ENCODE results near the gene COL4A2.

Gene COL4A2

DNA sequence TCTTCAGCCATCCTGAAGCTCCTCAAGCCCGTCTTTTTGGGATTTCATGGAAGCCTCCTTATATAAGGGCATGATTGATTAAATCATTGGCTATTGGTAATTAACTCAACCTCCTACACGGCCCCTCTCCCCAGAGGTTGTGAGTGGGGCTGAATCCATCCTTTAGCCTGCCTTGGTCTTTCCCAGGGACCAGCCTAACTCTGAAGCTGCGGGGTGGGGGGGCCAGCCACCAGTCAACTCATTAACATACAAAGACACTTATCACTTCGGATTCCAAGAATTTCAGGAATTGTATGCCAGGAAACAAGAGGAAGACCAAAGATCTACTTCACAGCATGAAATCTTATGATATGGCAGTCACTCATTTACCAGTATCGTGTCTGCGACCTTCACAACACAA is 10.1 kb upstream of the COL4A2 start:
- TF ChIP-seq, protein P1, sequence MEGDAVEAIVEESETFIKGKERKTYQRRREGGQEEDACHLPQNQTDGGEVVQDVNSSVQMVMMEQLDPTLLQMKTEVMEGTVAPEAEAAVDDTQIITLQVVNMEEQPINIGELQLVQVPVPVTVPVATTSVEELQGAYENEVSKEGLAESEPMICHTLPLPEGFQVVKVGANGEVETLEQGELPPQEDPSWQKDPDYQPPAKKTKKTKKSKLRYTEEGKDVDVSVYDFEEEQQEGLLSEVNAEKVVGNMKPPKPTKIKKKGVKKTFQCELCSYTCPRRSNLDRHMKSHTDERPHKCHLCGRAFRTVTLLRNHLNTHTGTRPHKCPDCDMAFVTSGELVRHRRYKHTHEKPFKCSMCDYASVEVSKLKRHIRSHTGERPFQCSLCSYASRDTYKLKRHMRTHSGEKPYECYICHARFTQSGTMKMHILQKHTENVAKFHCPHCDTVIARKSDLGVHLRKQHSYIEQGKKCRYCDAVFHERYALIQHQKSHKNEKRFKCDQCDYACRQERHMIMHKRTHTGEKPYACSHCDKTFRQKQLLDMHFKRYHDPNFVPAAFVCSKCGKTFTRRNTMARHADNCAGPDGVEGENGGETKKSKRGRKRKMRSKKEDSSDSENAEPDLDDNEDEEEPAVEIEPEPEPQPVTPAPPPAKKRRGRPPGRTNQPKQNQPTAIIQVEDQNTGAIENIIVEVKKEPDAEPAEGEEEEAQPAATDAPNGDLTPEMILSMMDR (IDR thresholded peaks at IDR 0.05; ENCODE audit: insufficient read depth, low read depth, low read length, missing control alignments): no peak
- no peak for DNase-seq (ENCODE audit: low read depth)

DNA sequence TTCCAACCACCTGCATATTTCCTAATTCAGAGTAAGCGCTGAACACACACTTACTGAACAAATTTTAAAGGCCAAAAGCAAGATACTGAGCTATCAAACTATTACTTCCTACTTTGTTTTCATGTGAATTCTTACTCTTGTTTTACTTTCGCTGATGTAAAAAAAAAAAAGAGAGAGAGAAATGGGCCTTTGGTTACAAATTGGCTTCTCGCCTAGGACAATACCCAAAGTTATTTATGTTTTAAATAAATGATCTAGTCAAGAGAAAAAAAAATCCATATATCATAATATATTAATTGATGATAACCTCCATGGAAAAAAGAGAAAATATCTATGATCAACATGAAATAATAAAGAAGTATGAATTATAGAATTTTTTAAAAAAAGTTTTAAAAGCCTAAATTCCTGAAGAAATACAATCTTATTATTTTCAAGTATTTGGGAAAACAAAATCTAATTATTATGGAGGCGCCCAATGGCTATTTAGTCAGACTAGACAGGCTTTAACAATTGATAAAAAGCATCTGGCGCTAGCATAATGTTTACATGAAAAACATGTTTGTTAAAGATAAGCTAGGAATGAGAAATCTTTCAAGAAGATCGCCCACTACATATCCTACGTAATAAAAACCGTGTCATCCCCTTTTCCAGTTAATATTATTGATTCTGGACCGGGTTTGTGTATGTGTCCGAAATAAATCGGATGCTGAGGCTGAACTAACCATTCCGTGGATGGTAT is 9.1 kb upstream of the COL4A2 start:
- TF ChIP-seq, protein P1 (IDR thresholded peaks at IDR 0.05; ENCODE audit: insufficient read depth, low read depth, low read length, missing control alignments): no peak
- H3K4me3 ChIP-seq (ENCODE audit: low read depth, low read length): no peak overlapping the region
- no peak for DNase-seq (ENCODE audit: low read depth)

More for the DNA sequence above, 10.1 kb upstream of the COL4A2 start:
- H3K4me3 ChIP-seq (ENCODE audit: low read depth, low read length): no peak overlapping the region

DNA sequence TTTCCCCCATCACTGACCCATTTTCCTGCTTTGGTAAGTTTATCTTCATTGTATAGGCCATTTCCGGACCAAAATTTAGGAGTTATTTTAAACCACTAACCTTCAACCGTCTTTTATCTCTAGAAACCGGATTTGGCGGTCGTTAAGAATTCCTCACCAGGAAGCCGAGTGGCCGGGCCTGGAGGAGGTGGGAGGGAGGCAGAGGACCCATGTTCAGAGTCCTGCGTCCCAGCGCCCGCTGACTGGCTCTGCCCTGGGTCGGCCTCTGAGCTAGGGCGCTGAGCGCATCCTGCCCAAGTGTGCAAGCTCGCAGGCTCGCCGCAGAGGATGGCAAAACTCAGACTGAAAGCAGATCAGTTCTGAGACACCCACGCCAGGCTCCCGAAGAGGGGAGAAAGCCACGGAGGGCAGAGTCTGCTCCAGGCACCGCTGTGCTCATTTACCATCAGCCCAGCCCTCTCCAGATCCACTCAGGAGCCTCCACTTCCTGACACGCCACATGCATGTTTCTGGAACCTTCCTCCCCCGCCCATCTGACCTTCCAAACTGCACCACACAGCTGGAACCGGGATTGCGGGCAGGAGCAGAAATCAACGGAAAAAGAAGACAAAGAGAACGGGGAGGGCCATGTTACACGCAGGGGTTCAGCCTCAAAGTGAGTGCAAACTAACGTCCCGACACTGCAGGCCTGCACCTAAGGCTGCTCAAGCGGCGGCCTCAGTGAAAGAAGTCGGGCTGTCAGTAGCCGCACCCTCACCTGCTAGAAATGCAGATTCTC is 8.4 kb upstream of the COL4A2 start:
- DNase-seq (ENCODE audit: low read depth): no peak
- TF ChIP-seq, protein P1 (IDR thresholded peaks at IDR 0.05; ENCODE audit: insufficient read depth, low read depth, low read length, missing control alignments): no peak
- no peak overlapping the region for H3K4me3 ChIP-seq (ENCODE audit: low read depth, low read length)

DNA sequence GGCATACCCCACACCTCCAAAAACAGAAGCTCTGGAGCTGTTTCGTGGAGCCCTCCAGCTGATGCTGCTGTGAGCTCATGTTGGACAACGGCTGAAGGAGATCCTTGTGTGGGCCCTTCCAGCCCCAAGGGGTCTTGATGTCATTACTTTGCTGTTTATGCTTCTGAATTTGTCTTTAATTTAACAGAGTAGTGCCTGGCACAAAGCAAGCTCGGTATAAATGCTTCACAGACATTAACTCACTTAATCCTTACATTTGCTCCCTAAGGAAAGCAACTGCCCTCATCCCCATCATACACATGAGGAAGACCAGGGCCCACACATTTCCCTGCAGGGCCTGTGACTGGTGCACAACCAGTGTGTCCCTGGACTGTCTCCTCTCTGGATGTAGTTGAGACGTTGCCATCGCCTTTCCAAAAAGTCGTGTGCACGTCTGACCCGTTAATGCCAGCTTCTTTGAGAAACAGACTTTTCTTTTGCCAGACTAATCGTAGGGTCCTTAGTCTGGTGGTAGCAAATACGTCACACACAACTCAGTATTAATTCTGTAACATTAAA is 7.7 kb upstream of the COL4A2 start:
- TF ChIP-seq, protein P1 (IDR thresholded peaks at IDR 0.05; ENCODE audit: insufficient read depth, low read depth, low read length, missing control alignments): no peak
- no peak overlapping the region for H3K4me3 ChIP-seq (ENCODE audit: low read depth, low read length)

DNA sequence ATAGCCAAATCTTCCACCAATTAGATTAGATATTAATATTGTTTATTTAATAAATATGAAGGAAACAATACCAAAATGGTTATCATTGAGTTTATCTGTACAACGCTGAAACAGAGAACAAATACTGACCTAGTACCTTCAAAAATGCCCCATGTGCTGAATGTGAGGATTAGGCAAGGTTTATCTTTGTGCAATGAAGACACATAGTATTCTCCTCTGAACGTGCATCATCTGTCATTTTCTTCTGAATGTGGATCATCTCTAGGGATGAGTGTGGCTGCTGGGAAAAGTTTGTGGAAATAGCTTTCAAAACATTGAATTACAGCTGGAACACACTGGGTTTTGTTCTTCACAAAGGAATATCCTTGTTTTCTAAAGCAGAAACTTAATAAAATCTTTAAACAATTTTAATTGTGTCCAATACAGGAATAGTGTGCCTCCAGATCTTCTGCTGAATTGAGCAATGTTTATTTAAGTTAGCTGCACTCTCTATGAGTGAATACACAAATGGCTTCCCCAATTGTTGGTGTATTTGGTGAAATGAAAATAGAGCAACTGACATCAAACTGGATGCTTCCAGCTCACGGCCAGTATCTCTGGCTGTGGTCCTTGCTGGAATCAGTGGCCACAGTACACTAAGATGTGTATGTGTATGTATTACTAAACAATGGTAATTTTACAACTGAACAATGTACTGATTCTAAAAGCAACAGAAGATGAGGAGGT is 6.8 kb upstream of the COL4A2 start:
- no peak for DNase-seq (ENCODE audit: low read depth)
- TF ChIP-seq, protein P1 (IDR thresholded peaks at IDR 0.05; ENCODE audit: insufficient read depth, low read depth, low read length, missing control alignments): no peak
- no peak overlapping the region for H3K4me3 ChIP-seq (ENCODE audit: low read depth, low read length)

More for the DNA sequence above, 7.7 kb upstream of the COL4A2 start:
- no peak for DNase-seq (ENCODE audit: low read depth)

DNA sequence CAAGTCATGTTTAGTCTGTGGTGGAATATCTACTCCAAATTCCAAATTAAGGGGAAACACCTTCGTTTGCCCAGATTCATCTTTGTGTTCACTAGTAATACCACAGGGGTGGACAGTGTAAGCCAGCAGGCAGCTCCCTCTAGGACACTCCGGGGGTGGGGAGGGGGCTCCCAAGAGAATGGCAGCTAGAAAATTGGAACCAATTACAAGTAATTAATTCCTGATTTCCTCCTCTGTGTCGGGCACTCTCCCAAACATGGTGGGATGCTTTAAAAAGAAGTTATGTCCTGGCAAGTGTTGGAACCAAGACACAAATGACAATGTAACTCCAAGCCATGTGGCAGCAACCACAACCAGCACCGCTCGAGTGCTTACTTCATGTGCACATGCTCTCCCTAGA is 6.0 kb upstream of the COL4A2 start:
- DNase-seq (ENCODE audit: low read depth): no peak
- no peak overlapping the region for H3K4me3 ChIP-seq (ENCODE audit: low read depth, low read length)
- TF ChIP-seq, protein P1 (IDR thresholded peaks at IDR 0.05; ENCODE audit: insufficient read depth, low read depth, low read length, missing control alignments): no peak
